SK-N-MC (cell line): Measurements from ENCODE around the gene KIF22.
"Not testable (repeated sequence)": the region's sequence is repeated elsewhere in the genome, so short reads cannot be mapped to it uniquely, and the experiment has no call there.

Experiments
- EZH2 ChIP-seq: fragments of 200-600 bp; sonication (generic); IDR thresholded peaks from one replicate; pipeline ENCODE4 v1.6.1; 2017; ENCODE audit warnings: antibody characterized with exemption
- FOXP2 ChIP-seq: optimal IDR thresholded peaks from 2 replicates; pipeline ENCODE3; 2011; ENCODE audit warnings: mild to moderate bottlenecking, moderate library complexity; ENCODE audit not compliant: insufficient read depth; ENCODE audit errors: extremely low read length, control extremely low read depth
- POLR2AphosphoS5 ChIP-seq: IDR thresholded peaks from 2 replicates; pipeline ENCODE4 v1.6.1; 2012; ENCODE audit warnings: mild to moderate bottlenecking, low read depth, low read length, borderline replicate concordance

GRCh38 chr16:29772330-29772729 lies 18.2 kb upstream of the KIF22 start:
- not testable (repeated sequence) for TF ChIP-seq POLR2AphosphoS5, EZH2, FOXP2
